GM04503 (cell line): ENCODE results near the gene PRRT1B.

Source experiments
- DNase-seq: peaks from one replicate; pipeline ENCODE4 v3.0.0-alpha.2; 2012; ENCODE audit warnings: low read depth

PRRT1B gene

DNA sequence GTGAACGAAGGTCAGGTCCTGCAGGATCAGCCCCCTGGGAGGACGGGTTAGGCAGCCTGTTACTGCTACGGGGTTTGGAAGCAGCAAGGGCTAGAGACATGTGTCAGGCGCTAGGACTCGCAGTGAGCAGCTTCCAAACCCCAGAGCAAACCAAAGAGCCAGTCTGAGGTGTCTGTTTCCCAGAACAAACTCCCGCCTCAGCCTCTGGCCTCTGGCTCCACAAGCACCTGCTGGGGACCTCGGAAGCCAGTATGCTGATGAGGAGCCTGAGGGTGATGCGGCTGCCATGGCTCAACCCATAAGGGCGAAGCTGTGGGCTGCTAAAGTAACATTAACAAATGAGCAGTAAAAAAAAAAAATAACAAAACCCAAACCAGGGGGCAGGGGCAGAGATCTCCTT is 35.0 kb downstream of the PRRT1B start:
- DNase-seq: no peak

DNA sequence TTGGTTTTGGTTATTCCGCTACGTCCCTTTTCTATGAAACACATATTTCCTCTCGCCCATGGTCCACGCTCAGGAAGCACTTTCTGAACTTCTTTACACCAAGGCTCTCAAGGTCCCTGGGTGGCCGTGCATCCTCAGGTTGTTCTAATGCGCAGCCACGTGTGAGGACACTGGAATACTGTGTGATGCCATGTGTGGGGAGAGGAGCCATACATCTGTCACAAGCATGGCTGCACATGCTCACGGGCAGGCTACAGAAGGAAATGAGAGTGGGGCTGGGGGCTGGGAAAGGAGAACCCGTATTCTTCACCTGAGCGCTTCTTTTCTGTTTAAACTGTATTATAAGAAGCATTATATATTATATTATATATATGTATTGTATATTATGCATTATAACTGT is 36.7 kb downstream of the PRRT1B start:
- DNase-seq: no peak

DNA sequence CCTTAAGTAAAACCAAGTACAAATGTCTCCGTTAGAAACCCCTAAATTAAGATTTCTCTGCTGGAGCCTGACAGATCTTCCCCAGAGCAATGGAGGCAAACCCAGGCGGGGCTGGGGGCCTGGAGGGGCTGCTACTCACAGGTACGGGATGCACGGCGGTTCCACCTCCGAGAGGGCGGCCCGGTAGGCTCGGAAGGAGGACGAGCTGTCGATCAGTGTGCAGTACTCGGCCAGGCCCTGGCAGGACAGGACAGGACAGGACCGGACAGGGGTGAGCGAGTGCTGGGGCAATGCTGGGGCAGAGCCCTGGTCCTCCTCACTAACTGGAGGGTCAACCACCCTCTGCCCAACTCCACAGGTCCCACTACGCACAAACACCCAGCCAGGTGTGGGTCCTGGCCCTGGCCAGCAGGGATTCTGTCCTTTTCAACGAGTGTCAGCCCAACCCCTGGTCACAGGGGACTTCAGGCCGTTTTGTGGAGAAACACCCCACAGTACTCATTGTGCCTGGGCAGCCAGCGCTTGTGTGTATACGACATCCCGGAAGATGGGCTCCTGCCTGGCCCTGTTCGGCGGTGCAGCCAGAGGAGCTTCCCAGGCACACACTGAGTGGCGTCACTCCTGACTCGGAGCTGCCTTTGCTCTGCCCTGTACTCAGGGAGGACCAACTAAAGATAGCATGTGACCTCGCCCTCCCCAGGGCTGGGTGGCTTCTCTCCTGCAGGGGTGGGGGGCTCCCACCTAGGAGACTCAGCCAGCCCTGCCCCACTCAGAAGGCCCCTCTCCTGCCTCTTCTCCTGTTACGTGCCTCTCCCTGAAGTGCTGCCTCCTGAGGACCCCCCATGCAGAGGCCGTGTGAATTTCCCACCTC is 37.4 kb downstream of the PRRT1B start:
- no peak for DNase-seq

DNA sequence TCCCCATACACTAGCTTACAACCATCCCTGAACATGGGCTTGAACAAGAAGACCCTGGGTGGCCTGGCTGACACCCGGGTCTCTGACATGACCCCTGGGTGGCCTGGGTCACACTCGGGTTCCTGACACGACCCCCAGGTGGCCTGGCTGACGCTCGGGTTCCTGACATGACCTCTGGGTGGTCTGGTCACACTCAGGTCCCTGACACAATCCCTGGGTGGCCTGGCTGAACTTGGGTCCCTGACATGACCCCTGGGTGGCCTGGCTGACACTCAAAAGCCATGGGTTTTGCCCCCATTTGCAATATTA is 38.0 kb downstream of the PRRT1B start:
- DNase-seq: no peak

DNA sequence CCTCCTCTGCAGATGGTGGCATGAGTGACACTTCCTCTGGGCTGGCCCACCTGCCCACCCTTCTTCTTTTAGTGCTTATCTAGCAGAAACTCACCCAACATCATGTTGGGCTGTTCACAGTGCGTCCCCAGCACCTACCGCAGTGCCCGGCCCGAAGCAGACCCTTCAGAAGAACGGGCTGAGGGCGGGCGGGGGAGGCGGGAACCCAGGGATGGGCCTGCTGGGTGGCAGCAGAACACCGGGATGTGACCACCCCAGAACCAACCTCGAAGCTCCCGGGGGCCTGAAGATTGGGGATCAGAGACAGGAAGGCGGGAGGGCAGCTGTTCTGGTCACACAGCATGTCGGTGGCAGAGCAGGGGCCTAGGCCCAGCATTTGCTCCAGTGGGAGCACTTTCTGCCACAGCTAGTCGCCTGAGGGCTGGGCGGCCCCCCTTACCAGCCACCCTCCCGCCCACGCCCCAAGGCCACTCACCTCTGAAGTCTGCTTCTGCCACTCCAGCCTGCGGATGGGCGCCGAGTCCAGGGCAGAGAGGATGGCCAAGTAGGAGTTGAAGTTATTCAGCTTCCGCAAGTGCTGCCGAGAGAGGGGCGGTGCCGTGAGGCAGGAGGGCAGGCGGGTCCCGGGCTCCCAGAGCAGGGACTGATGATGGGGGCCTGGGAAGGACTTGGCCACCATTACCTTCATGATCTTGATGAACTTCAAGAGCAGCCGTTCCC is 38.7 kb downstream of the PRRT1B start:
- DNase-seq: no peak

DNA sequence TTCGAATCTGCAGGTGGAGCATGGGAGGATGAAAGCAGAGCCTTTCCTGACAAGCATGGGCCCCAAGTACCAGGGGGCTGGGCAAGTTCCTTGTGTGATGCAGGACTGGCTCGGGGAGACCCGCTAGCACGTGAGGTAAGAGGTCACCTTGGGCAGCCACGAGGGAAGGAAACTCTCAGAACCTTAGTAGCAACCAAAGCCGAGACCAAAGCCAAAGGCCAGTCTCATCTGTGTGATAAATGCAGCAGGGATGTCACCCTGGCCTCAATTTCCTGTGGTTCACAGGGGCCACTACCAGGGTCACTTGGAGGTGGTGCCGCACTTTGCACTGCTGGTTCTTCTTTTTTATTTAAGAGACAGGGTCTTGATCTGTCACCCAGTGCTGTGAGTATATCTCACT is 39.5 kb downstream of the PRRT1B start:
- DNase-seq: no peak

DNA sequence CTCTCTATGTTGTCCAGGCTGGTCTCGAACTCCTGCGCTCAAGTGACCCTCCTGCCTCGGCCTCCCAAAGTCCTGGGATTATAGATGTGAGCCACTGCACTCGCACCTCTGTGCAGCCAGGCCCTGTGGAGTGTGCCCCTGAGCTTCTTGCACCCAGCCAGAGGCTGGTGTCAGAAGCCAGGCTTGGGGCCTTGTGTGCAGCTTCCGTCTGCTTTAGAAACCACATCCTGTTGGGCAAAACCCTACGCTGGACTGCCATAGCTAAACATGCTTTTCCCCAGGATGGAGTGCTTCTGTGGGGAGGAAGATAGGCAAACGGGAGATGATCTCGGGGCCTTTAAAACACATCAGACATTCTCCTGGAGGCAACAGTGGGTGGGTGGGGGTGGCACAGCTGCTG is 40.1 kb downstream of the PRRT1B start:
- no peak for DNase-seq

DNA sequence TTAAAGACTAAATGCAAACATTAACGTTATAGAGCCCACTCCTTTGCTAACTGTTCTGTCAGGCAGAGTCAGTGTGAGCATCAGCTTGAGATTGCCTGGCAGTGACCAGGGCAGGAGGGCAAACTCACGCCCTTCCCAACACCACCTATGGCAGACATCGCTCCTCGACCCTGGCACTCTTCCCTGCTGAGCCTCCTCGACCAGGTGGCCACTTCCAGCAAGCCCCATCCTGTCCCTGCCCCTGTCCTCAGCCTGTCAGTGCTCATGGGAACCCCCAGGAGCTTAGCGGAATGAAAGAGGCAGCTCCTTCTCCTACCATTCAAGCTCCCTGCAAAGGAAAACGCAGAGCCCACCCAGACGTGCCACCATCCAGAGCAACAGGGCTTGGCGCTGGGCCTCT is 42.0 kb downstream of the PRRT1B start:
- no peak for DNase-seq

DNA sequence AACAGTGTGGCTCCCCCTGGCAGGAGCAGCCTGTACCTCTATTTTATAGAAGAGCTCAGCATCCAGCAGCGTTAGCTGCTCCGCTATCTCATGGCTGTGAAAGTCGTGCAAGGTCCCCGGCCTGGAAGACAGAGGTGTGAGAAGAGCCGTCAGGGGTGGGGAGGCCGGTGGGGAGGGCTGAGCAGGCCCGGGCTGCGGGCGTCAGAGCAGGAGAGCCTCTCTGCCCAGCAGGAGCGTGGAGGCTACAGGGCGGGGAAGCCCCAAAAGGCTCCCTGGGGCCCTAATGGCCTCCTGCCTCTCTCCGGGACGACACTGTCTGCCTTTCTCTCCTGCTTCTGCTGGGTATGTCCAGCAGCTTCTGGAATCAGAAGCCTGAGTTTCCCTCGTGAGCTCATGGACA is 42.6 kb downstream of the PRRT1B start:
- no peak for DNase-seq

DNA sequence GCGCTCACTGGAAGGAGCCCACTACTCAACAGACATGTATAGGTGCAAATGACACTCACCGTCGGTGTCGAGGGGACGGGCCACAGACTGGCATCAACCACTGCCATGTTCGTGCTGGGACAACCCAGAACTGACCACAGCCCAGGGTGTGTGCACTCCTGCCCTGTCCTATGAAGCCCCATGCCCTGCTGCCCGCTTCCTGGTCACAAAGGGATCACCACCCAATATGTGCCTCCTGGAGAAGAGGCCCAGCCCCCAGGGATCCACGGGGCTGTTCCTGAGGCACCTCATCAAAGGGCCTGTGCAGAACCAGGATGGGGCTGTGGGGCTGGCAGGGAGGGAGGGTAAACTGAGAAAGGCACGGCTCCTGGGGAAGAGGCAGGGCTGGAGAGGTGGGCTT is 43.1 kb downstream of the PRRT1B start:
- DNase-seq: no peak

DNA sequence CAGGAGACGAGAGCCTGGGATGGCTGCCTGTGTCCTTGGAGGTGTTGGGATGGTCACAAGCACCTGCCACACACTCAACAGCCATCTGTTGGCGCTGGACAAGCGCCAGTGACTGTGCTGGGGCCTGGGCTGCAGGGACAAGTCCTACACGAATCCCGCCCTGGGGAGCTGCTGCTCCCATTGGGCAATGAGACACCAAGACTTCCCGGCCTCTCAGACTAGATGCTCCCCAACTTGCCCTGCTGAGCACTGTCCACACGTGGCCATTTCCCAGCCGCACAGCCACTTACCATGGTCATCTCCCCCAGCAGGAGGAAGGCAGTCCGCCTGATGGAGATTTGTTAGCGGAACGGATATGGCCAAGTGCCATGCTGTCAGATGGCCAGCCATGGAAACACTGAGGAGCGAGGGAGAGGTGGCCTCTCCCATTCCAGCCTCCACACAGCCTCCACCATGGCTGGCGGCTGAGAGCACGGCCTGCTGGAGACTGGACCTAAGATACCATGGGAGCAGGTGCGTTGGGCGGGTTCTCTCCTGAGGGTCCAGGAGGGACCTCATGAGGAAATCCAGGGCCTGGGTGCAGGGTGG is 43.9 kb downstream of the PRRT1B start:
- DNase-seq: no peak

DNA sequence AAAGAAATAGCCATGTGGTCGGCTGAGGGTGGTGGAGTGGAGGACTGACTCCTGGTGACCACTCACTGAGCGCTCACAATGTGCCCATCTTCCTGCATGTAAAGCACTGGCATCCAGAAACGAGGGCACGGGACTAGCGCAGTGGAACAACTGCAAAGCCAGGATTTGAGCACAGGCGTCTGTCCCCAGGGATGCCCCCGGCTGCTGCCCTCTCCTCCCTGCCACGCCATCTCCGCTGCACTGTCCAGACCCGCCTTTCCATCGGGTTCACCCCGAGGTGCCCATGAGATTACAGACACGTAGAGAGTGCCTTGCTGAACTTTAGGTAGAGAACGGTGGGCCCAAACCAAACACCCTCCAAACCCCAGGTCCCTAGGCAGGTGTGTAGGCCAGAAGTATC is 44.7 kb downstream of the PRRT1B start:
- no peak for DNase-seq

DNA sequence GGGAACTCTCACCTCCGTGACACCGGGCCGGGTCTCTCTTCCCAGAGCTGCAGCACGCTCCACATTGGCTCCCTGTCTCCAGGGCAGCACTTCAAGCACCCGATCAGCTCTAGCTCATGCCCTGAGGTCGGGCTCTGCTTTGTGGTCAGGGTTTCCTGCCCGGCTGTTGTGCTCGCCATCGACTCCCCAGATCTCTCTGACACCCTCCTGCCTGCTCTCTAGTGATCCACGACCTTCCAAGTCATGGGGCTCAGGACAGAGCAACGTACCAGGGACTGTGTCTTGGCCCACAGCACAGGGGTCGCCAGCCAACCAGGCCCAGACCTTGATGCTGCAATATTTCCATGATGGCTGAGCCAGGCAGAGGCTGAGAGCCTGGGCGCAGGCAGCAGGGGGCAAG is 45.1 kb downstream of the PRRT1B start:
- no peak for DNase-seq

DNA sequence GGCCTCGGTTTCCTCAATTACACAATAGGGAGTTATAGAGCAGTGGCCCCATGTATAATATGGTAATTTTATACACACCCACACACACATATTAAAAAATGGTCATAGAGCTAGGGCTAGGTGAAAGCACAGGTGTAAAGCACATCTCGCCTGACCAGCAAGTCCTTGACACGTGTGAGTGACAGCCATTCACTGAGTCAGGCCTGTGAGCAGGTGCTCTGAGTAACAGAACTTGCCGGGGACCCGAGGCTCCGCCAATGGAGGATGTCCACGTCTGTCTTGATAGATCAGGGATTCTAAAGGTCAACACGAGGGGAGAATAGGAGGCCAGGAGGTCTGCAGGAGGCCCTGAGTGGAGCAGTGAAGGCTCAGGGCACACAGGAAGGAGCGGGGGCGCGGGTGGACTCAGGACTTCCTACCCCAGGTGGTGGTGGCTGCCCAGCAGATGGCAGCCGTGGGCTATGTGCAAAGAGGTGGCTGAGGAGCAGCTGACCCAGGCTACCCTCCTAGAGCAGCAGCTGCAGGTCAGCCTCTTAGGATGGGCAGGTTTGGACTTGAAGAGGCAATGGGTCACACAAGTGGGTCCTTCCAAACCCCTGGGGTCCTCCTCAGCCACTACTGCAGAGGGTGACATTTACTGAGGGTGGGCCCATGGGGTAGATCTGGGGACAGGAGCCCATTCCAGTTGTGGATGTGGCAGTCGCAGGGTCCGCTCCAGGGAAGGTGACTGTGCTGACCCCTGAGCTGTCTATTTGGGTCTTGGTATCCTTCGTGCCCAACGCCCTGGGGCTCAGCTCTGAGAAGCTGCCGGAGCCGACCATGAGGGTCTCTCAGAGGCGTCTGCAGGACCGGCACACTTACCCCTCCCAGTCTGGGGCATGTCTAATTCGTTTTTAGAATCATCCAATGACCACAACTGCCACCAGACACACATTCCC is 45.9 kb downstream of the PRRT1B start:
- no peak for DNase-seq

DNA sequence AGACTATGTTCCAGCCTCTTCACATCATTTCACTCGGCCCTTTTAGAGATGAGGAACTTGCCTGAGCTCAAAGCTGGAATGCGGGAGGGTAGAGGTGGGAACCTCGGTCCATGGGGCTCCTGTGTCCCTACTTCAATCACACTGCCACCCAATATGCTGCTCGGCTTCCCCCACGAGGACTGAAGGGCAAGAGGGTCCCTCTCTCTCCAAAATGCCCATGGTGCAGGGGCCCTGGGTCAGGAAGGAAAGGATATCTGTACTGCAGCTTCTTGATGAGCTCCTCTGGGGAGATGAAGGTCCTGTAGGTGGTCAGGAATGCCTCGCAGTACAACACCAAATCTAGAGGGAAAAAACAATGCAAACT is 46.5 kb downstream of the PRRT1B start:
- DNase-seq: no peak

DNA sequence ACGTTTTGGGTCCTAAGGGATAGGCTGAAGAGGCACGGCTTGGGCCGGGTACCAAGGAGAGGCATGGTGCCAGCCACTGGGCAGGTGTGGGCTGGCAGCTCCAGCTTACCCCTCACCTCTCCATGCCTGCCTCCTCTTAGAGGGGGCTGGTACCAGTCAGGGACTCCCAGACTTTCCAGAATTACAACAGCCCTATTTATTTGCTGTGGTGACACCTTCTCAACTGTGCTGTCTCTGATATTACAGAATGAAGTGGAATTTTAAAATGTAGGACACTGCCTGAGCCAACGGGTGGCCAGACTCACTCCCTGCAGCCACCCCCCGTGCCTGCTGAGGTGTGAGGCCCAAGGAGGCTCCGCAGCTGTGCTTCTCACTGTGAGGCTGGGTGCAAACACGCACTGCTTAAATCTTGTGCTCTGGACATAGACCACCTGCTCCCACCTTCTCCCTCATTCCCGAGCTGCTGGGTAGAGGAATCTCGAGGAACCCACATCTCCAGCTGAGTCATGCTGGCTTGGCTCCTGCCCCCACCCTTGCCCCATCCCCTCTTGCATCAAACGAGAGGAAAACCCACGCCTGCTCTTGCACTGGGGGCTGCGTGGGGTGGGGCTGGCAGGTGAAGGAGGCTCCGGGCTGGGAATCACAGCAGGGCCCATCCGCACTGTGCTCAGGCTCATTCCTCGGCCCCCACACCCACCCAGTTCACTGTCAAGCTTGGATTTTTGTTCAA is 47.9 kb downstream of the PRRT1B start:
- no peak for DNase-seq

DNA sequence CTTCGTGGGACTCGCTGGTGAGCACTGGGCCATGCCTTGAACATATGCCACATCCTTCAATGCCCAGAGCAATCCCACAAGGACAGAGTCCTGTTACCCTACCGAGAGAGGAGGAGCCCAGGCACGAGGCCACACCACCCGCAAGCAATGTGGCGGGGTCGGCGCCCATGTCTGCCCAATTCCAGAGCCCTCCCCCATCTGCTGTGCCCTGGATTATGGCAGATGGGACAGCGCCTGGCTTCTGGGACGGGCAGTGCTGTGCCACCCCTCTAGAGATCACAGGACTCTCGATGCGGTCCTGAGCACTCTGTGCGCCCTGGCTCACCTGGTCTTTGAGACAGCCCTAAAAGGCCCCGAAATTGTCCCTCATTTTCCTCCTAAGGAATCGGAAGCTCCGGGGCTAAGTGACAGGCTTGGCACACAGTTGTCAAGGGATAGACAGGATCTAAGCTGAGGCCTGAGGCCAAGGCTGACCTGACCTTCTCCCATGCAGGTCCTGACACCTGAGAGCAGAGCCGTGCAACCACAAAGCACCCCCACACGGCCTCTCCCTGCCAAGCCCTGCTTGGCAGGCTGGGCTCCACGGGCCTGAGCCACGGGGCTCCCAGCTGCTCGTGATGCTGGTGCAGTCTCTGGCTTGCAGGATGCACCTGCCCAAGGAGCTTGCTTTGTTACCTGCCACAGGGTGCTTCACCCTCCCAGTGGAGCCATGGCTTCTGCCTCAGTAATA is 48.8 kb downstream of the PRRT1B start:
- DNase-seq: no peak

DNA sequence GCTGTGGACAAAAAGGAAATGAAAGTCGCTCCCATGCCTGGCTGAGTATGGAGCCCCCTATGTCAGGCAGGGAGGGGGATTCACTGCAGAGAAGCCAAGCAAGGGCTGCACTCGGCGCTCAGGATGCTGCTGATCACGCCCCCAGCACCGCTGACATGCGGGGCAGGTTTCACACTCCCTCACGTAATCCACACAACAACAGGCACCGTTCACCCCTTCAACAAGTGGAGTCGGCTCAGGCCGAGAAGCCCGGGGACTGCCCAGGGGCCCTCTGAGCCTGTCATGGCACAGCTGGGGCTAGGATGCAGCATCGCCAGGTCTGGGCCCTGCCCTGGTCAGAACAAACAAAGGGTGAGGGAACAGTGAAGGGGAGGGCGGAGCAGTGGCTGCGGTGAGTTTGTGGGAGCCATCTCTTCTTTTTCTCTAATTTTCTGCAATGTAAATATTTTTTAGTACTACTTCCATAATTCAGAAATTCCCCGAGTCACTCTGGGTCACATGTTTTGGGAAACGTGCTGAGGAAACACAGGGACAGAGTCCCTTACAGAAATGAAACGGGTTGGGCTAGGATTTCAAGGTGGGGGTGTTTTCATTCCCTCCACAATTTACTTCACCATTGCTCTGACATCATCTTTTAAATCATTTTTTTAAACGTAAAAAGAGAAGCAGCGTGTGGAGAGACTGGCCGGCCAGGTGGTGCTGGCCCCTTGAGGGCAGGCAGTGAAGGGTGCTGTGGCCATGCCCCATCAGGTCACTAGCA is 49.8 kb downstream of the PRRT1B start:
- DNase-seq: no peak

DNA sequence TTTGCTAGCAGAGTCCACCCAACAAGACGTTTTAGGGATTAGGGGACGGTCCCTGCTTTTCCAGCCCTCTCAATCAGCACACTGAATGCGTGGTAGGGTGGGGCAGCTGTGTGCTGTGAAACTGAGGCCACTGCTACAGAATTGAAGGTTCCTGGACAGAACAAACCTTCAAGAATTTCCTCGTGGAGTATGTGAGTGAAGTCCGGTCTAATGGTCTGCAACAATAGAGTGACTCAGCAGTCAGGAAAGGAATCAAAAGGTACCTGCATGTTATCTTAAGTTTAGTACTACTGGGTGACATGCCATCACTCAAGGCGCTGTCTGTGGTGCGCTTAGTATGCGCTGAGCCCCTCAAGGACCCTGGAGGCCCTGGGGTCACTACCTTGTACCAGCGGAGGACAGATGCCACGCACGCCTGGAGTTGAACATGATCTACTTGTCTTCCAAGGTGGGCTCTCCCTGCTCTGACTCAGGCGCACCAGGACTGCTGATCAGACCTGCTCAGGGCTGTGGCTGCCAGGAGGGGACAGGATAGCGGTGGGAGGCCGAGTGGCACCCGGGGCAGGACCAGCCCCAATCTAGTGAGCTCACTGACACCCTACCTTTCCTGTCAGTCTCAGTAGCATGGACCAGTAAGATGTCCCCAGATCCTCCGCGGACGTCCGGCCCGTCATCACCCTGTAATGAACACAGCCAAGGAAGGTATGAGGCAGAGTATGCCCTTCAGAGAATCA is 50.5 kb downstream of the PRRT1B start:
- DNase-seq: no peak

DNA sequence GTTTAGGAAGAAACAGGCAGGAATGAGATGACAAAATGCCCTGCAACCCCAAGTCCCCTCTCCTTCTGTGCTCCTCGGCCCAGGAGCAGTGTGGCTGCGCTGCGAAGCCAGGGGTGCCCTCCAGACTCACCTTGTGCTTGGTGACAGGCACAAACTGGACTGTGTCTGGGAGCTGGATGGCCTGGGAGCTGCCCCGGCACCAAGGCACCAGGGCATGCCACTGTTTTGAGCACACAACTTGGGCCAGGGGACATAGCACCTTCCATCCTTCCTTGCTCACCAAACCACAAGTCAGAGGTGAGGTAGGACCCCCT is 51.1 kb downstream of the PRRT1B start:
- DNase-seq: no peak
